HG03159 (cell line): ENCODE results near the gene ADAMTSL3.

Experiments used
- ATAC-seq: cut with Tn5 transposase; IDR thresholded peaks from one replicate; pipeline ENCODE4 v1.9.1; 2021; ENCODE audit warnings: mild to moderate bottlenecking, moderate library complexity; ENCODE audit not compliant: unreplicated experiment

Gene ADAMTSL3

DNA sequence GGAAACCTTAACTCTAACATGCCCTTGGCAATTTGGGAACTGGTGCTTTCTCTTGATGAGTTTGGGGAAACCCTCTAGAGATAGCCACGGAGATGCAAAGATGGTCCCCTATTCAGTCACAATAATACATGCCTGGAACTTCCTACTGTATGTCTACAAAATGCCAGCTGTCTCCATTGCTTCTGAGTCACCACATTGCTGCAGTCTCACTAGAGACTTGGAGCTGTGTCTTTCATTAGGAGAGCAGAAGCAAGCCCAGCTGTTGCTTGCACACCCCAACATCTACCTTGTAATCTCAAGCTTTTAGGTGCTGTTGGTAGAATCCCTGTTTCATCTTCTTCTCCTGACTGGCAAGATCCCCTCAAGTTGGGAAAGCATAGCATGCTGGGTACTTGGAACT is 261.0 kb downstream of the ADAMTSL3 start:
- ATAC-seq: no peak

DNA sequence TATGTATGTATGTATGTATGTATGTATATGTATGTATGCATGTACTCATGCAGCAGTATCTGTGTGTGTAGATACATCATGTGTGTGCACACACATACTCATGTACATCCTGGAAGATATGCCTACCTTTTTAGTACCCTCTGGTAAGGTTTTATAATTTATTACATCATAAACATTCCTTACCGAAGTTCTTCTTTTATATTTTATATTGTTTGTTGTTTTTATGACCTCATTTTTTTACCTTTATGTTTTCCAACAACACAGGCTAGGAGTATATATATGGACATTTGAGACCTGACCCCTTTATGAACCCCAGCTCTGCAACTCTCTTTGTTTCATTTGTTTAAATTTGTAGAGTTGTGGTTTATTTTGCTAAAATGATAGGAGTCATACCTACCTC is 263.5 kb downstream of the ADAMTSL3 start:
- ATAC-seq: no peak

GRCh38 chr15:83918011-83918410 is 264.1 kb downstream of the ADAMTSL3 start:
- no peak for ATAC-seq

DNA sequence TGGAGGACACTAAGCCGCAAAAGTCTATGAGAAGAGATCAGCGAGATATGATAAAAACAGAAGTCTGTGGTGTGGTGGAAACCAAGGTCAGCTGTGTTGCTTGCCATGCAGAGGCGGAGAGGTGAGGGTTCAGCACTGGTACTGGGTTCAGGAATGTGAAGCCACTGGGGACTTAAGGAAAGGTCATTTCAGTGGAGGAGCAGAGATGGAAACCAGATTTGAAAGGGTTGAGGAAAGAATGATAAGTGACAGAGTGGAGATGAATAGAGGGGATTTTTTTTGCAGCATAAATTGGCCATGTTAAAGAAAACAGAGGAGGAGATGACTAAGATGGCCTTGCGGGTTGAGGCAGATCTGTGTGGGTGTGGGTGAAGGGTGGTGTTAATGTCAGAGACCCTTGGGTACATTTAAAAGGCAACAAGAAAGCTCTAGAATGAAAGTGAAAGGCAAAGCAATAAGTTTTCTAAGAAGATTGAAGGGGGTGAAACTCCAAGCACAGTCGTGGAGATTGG is 265.5 kb downstream of the ADAMTSL3 start:
- peak; percentile 67 for ATAC-seq

DNA sequence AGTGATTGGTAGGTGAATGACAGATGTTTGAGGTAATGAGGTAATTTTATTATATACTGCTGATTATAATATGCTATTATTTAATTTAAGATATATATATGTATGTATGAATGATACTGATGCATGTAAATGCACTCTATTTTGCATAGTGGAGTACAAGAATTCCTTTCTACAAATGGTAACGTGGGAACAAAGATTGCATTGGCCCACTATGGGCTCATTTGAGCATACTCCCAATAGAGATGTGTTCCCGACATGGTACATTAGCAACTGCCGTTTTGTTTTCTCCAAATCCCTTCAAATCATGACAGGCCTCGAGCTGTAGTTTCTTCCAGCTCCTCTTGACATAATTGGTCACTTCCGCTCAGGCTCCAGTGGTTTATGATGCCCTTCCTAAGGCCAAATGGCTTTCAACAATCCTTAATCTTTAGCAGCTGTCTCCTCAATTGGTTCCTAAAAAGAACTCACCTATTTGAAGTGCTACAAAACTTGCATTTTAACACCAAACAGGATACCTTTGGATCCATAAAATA is 266.1 kb downstream of the ADAMTSL3 start:
- ATAC-seq: no peak

DNA sequence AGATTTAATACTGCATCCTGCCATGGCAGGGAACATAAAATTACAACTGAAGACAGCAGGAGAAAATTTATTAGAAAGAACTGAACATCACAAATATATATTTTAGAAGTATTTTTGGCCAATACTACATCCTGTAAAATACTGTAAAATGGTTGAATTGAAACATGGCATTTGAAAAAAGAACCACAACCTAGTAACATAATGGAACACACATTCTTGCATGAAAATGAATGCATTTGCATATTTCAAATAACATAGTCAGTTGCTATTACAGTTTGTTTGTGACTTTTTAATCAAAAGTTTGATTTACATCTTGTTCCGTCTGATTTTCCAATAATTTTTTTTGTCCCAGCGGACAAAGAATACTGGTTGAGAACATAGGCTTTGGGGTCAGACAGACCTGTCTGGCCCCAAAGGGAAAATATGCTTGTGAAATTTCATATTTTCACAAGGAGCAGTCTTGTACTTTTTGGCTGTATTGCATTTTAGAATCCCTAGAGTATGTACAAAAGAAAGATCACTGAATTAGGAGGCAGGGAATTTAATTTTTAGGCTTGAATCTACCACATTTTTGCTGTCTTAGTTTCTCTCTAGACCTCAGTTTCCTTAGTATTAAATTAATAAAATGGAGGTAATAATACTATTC is 268.8 kb downstream of the ADAMTSL3 start:
- ATAC-seq: no peak

DNA sequence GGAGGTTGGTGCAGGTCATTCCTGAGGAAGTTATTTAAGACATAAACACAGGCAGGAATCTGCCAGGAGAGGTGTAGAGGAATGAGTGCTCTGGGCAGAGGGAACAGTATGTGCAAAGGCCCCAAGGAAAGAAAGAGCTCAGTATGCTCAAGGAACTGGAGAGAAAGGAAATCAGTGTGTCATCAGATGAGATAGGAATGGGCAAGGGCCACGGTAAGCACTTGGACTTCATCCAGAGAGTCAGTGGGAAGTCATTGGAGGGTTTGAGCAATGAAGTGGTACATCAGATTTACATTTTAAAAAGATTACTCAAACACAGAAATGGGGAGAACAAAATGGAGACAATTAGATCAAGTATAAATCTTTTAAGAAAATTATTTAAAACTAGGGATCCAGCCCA is 272.2 kb downstream of the ADAMTSL3 start:
- no peak for ATAC-seq

- peak; percentile 40 for ATAC-seq
Measured at GRCh38 chr15:83927704-83928391, 273.9 kb downstream of the ADAMTSL3 start.

DNA sequence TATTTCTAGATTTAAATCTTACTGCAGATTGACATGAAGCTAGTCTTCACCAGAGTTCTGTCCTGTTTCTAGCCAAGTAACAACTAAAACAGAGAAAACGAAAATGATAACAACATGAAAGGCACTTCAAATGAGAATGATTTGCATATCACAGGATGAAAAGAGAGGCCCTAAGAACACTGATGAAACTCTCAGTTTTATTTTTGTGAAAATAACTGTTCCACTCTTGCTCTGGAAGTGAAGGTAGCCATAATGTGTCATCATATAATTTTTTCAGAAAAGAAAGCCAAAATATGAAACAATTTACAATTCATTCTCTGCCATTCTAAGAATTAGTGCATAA is 274.4 kb downstream of the ADAMTSL3 start:
- ATAC-seq: peak; percentile 87

DNA sequence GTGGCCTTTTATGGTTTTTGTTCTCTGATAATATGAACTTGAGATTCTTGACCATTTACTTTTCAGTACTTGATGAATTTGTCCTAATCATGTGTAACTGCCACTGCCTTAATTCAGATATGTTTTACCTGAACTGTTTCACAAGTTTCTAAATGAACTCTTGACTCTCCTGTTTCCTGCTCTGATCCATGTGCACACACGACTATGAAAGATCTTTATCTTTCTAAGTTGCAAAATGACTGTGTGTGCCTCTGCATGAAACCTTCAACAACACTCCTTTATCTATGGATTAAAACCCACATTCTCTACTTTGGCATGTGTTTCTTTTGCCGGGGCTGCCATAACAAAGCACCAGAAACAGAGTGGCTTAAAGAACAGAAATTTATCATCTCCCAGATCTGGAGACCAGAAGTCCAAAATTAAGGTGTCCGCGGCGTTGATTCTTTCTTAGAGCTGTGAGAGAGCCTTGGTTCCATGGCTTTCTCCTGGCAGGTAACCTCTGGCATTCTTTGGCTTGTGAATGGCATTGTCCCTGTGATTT is 275.0 kb downstream of the ADAMTSL3 start:
- peak; percentile 43 for ATAC-seq

DNA sequence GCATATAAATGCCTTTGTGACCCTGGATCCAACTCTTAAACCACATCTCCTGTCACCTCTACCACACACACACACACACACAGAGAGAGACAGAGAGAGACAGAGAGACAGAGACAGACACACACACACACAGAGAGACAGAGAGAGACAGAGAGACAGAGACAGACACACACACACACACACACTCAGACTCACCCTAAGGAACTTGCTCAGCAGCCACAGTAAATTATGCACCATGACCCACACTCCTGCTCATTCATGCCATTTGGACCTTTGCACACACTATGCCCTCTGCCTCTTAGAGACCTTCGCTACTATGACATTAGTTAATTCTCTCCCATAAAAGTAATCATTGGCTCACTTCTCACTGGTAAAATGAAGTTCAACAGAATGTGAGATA is 275.7 kb downstream of the ADAMTSL3 start:
- ATAC-seq: no peak

DNA sequence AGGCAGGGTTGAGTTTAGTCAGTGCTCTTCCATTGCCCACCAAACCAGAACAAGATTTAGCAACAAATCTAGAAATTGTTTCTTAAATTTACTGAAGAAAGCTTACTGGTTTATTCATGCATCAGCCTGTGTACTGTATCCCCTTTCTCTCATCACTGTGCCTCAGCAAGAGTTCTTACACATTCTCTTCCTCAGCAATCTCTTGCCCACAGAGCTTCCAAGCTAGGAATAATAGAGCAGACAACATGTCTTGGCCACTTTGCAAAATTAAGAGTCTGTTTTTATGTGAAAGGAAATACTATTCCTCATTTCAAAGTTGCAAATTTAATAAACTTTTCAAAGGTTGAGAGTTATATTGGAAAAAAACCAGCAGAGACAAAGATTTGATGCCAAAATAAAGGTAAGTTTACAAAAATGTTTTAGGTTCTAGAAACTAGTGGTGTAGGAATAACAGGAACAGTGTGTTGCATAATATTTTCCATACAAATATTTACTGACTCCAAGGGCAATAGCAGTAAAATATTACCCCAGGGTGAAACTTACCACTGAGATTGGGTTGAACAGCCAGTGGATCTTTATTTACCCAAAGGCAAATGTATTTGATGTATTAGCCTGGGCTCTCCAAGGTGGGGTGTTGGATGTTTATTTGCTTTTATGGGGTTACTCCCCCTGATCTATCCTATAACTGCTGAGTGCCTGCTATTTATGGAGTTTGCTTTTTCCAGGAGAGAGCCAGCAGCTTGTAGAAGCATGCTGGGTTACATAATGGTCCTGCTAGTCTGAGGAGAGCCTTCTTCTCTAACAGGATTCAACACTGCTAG is 276.7 kb downstream of the ADAMTSL3 start:
- ATAC-seq: no peak

DNA sequence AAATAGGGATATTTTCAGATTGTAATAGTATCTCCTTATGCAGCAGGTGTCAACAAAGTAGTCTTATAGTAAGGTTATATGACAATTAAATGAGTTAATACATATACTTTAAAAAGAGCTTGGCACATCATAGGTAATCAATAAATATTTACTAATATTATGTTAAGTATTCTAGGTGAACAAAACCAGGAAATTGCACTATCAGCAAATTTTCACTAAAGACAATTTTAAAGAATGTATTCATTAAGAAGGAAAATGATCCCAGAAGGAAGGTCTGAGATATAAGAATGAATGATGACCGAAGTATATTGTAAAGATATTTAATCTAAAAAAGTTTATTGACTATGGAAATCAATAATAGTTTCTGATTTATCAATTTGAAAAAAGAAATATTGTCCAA is 281.9 kb downstream of the ADAMTSL3 start:
- ATAC-seq: no peak

DNA sequence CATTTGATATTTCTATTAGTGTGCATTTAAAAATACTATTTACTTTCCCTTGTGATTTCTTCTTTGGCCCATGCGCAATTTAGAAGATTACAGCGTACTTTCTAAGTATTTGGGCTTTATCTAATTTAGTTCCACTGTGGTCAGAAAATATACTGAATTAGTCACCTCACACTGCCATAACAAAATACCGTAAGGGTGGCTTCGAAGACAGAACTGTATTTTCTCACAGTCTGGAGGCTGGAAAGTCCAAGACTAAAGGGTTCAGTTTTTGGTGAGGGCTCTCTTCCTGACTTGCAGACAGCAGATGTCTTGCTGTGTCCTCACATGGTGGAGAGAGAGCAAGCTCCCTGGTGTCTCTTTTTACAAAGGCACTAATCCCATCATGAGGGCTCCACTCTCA is 286.2 kb downstream of the ADAMTSL3 start:
- ATAC-seq: no peak

GRCh38 chr15:83943043-83943442 is 289.1 kb downstream of the ADAMTSL3 start:
- no peak for ATAC-seq

DNA sequence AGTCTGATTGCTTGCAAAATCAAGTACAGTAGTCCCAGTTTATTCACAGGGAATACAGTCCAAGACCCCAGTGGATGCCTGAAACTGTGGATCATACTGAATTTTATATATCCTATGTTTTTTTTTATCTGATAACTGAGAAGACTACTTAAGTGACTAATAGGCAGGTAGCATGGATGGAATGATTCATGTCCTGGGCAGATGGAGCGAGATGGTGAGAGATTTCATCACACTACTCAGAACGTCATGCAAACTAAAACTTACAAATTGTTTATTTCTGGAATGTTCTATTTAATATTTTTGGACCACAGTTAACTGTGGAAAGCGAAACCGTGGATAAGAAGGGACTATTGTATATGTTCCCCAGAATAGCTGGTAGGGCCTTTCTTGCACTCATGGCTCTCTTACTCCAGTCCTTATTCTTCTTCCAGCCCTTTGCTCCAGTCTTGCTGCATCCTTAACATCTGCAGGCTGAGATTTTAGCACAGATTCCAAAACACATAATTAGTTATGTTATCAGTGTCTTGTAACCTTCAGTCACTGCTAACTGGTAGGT is 290.0 kb downstream of the ADAMTSL3 start:
- ATAC-seq: no peak

DNA sequence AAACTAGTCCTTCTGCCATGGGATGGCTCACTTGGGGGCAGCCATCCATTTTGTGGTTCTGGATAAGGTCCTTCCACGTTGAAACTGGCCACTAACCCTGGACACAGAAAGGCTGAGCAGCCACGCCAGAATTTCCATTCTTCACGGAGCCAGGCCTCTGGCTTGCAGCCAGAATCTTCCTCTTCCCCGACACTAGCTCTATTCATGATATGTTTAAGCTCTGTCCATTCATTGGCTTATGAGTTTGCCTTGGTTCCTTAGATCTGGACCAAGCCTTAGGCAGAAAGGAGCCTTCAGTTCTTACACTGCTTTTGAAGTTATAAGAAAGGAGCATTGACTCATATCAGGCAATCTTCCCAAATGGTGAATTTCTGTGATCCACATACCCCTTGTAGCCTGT is 293.2 kb downstream of the ADAMTSL3 start:
- ATAC-seq: no peak

DNA sequence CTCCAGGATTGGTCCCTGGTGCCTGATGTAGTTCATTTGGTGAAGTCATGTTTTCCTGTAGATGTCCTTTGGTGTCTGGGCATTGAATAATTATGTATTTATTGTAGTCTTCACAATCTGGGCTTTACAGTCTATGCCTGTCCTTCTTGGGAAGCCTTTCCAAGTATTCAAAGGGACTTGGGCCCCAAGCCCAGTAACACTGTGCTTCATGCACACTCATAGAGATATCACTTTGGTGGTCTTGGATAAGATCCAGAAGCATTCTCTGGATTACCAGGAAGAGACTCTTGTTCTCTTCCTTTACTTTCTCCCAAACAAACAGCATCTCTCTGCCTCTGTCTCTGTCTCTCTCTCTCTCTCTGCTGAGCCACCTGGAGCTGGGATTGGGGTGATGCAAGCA is 300.6 kb downstream of the ADAMTSL3 start:
- no peak for ATAC-seq

DNA sequence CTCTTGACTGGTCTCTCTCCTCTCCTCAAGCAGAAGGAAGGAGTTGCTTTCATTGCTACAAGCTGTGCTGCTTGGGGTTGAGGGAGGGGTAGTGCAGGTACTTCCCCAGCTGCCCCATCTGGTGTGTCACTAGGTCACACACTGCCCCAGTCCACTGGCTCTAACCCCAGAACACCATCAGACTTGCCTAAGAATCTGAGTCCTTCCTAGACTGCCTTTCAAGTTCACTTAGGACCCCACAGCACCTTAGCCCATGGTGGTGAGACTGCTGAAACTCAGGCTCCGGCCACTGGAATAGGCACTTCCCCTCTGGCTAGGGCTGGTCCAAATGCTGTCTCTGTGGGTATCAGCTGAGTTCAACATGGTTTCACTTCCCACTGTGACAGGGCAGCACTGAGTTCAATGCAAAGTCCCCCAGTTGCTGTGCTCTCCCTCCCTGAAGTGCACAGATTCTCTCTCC is 301.9 kb downstream of the ADAMTSL3 start:
- peak; percentile 99 for ATAC-seq

GRCh38 chr15:83956887-83957286 is 303.0 kb downstream of the ADAMTSL3 start:
- no peak for ATAC-seq

GRCh38 chr15:83959477-83959876 is 305.6 kb downstream of the ADAMTSL3 start:
- ATAC-seq: no peak
